Measurements from ENCODE around the gene JPT2.
"Not testable (repeated sequence)": the region's sequence is repeated elsewhere in the genome, so short reads cannot be mapped to it uniquely, and the experiment has no call there.

JPT2 gene

DNA sequence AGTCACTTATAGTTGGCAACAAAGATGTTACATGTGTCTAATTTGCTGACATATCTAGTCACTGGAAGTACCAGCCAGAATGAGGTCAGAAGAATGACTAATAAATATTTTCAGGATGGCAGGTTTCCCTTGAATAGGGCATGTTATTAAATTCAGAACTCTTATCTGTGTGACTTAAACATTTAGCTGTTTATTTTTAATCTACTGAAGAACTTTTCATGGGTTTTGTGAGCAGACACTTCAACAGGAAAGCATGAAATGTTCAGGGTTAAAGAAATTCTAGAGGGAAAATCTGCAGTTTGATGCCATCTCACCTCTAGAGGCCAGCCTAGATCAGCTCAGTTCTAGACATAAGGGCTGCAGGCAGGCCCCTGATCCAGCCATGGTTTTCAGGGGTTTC lies 13.2 kb downstream of the JPT2 start:
- DNase-seq (ENCODE audit: low read depth): peak; percentile 27
- TF ChIP-seq, protein P1, sequence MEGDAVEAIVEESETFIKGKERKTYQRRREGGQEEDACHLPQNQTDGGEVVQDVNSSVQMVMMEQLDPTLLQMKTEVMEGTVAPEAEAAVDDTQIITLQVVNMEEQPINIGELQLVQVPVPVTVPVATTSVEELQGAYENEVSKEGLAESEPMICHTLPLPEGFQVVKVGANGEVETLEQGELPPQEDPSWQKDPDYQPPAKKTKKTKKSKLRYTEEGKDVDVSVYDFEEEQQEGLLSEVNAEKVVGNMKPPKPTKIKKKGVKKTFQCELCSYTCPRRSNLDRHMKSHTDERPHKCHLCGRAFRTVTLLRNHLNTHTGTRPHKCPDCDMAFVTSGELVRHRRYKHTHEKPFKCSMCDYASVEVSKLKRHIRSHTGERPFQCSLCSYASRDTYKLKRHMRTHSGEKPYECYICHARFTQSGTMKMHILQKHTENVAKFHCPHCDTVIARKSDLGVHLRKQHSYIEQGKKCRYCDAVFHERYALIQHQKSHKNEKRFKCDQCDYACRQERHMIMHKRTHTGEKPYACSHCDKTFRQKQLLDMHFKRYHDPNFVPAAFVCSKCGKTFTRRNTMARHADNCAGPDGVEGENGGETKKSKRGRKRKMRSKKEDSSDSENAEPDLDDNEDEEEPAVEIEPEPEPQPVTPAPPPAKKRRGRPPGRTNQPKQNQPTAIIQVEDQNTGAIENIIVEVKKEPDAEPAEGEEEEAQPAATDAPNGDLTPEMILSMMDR (IDR thresholded peaks at IDR 0.05; ENCODE audit: low read length, missing control alignments): peak; percentile 36
- no peak overlapping the region for H3K4me3 ChIP-seq (replicated peaks; ENCODE audit: low read depth, low read length)

GRCh38 chr16:1691956-1692355 lies 13.9 kb downstream of the JPT2 start:
- TF ChIP-seq, protein P1 (IDR thresholded peaks at IDR 0.05; ENCODE audit: low read length, missing control alignments): no peak
- H3K4me3 ChIP-seq (replicated peaks; ENCODE audit: low read depth, low read length): no peak overlapping the region
- peak; percentile 74 for DNase-seq (ENCODE audit: low read depth)

DNA sequence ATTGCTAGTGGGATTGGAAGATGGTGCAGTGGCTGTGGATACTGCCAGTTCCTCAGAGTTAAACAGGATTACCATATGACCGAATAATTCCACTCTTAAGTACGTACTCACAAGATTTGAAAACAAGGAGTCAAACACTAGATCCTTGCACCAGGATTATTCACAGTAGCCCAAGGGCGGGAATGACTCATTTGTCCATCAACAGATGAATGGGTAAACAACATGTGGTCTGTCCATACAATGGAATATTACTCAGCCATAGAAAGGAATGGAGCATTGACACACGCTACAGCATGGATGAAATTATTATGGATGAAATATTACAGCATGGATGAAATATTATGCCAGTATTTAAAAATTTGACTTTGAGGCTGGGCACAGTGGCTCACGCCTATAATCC lies 18.8 kb downstream of the JPT2 start:
- H3K4me3 ChIP-seq (replicated peaks; ENCODE audit: low read depth, low read length): no peak overlapping the region
- TF ChIP-seq, protein P1 (IDR thresholded peaks at IDR 0.05; ENCODE audit: low read length, missing control alignments): no peak
- no peak for DNase-seq (ENCODE audit: low read depth)

DNA sequence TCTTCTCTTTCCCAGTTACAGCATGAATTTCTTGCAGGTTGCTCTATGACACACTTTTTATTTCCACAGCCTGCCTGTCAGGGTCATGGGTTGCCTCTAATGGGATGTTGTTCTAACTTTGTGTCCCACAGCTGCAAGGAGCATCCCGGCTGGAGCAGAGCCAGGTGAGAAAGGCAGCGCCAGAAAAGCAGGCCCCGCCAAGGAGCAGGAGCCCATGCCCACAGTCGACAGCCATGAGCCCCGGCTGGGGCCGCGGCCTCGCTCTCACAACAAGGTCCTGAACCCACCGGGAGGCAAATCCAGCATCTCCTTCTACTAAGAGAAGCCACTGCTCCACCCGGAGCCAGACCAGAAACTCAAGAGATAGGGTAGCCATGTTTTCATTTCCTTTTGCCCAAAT lies 20.6 kb downstream of the JPT2 start:
- TF ChIP-seq, protein P1 (IDR thresholded peaks at IDR 0.05; ENCODE audit: low read length, missing control alignments): no peak
- DNase-seq (ENCODE audit: low read depth): no peak
- no peak overlapping the region for H3K4me3 ChIP-seq (replicated peaks; ENCODE audit: low read depth, low read length)

DNA sequence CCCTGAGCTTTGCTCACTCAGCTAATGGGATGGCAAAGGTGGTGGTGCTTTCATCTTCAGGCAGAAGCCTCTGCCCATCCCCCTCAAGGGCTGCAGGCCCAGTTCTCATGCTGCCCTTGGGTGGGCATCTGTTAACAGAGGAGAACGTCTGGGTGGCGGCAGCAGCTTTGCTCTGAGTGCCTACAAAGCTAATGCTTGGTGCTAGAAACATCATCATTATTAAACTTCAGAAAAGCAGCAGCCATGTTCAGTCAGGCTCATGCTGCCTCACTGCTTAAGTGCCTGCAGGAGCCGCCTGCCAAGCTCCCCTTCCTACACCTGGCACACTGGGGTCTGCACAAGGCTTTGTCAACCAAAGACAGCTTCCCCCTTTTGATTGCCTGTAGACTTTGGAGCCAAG lies 22.2 kb downstream of the JPT2 start:
- TF ChIP-seq, protein P1 (IDR thresholded peaks at IDR 0.05; ENCODE audit: low read length, missing control alignments): no peak
- H3K4me3 ChIP-seq (replicated peaks; ENCODE audit: low read depth, low read length): no peak overlapping the region
- no peak for DNase-seq (ENCODE audit: low read depth)

DNA sequence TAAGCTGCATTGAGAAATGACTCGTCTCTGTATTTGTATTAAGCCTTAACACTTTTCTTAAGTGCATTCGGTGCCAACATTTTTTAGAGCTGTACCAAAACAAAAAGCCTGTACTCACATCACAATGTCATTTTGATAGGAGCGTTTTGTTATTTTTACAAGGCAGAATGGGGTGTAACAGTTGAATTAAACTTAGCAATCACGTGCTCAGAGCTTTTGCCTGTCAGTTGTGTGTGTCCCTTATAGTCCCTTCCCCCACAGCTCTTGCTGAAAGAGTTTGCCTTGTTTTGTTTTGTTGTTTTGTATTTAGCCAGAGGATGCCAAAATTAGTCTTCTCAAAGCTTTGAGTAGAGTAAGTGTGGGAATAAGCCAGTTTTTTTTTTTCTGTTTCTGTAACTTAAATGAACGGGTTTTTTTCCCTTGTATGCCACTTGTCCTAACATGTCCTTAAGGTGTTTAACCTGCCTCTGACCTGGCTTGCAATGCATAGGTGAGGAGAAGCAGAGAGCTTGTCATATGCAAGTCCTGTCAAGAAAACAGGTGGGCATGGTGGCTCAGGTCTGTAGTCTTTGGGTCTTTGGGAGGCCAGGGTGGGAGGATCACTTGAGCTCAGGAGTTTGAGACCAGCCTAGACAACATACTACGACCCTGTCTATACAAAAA lies 23.3 kb downstream of the JPT2 start:
- TF ChIP-seq, protein P1 (IDR thresholded peaks at IDR 0.05; ENCODE audit: low read length, missing control alignments): no peak
- no peak overlapping the region for H3K4me3 ChIP-seq (replicated peaks; ENCODE audit: low read depth, low read length)
- DNase-seq (ENCODE audit: low read depth): no peak

DNA sequence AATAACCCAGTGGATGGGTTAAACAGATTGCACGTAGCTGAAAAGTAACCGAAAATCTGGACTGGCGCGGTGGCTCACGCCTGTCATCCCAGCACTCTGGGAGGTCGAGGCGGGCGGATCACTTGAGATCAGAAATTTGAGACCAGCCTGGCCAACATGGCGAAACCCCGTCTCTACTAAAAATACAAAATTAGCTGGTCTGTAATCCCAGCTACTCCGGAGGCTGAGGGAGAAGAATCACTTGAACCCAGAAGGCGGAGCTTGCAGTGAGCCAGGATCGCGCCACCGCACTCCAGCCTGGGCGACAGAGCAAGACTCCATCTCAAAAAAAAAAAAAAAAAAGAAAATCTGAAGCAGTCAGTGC lies 27.2 kb downstream of the JPT2 start:
- not testable (repeated sequence) for DNase-seq (ENCODE audit: low read depth)
- H3K4me3 ChIP-seq (replicated peaks; ENCODE audit: low read depth, low read length): peak overlapping the region; percentile 90

Data from fibroblast of pulmonary artery (primary cell).